ENCODE data around the gene DLGAP4. TPM values are rescaled to one million over a fixed set of nuclear protein-coding genes. Genes with fewer than 3 reads are reported as not detected.

The DLGAP4 gene
- total RNA-seq, 1 donor from 2014 or later, result 61.2 TPM

- TF ChIP-seq CTCF (IDR thresholded peaks at IDR 0.05), result no peak
- Histone ChIP-seq H3K4me3 (no peak overlapping the region), H3K9me3 (no peaks in the 10 kb centered on the region), H3K36me3 (no peaks in the 10 kb centered on the region), H3K27ac (no peak overlapping the region), H3K4me1 (no peaks in the 10 kb centered on the region), H3K27me3 (peaks cover 9% of the 10 kb centered on the region)
- DNase-seq, result peak; percentile 53
- intact Hi-C loops (cut with DNase I), result no loop called here
- ATAC-seq, result no peak
Measured at GRCh38 chr20:36277546-36277945, 28.6 kb upstream of the DLGAP4 start.

GRCh38 chr20:36279362-36279761, 26.8 kb upstream of the DLGAP4 start:
- peaks cover 9% of the 10 kb centered on the region for H3K27me3 ChIP-seq
- H3K4me3 ChIP-seq, result no peak overlapping the region
- ATAC-seq (no peak), DNase-seq (no peak)
- no peak overlapping the region for H3K27ac ChIP-seq
- no peaks in the 10 kb centered on the region for H3K36me3 ChIP-seq
- H3K9me3 ChIP-seq, result no peaks in the 10 kb centered on the region
- TF ChIP-seq CTCF (IDR thresholded peaks at IDR 0.05), result no peak
- no peaks in the 10 kb centered on the region for H3K4me1 ChIP-seq
- intact Hi-C loops (cut with DNase I), result no loop called here

- no peak for ATAC-seq
- H3K27me3 ChIP-seq, result peaks cover 9% of the 10 kb centered on the region
Measured at GRCh38 chr20:36279776-36280175, 26.4 kb upstream of the DLGAP4 start.

GRCh38 chr20:36281785-36282380, 24.3 kb upstream of the DLGAP4 start:
- Histone ChIP-seq H3K27me3 (peaks cover 9% of the 10 kb centered on the region), H3K36me3 (no peaks in the 10 kb centered on the region), H3K27ac (no peak overlapping the region), H3K9me3 (no peaks in the 10 kb centered on the region), H3K4me3 (no peak overlapping the region), H3K4me1 (no peaks in the 10 kb centered on the region)
- no peak for TF ChIP-seq CTCF (IDR thresholded peaks at IDR 0.05)
- DNase-seq, result peak; percentile 42
- intact Hi-C loops (cut with DNase I), result no loop called here
- ATAC-seq, result no peak

More at GRCh38 chr20:36279776-36280175, 26.4 kb upstream of the DLGAP4 start:
- TF ChIP-seq CTCF (IDR thresholded peaks at IDR 0.05), result no peak
- H3K4me3 ChIP-seq, result no peak overlapping the region
- H3K36me3 ChIP-seq, result no peaks in the 10 kb centered on the region
- no peaks in the 10 kb centered on the region for H3K4me1 ChIP-seq
- H3K9me3 ChIP-seq, result no peaks in the 10 kb centered on the region
- peak; percentile 20 for DNase-seq
- intact Hi-C loops (cut with DNase I), result no loop called here
- no peak overlapping the region for H3K27ac ChIP-seq

- Histone ChIP-seq H3K4me3 (no peak overlapping the region), H3K36me3 (no peaks in the 10 kb centered on the region), H3K27ac (no peak overlapping the region), H3K27me3 (no peaks in the 10 kb centered on the region), H3K9me3 (no peaks in the 10 kb centered on the region), H3K4me1 (no peaks in the 10 kb centered on the region)
- ATAC-seq, result no peak
- TF ChIP-seq CTCF (IDR thresholded peaks at IDR 0.05), result no peak
- peak; percentile 21 for DNase-seq
- intact Hi-C loops (cut with DNase I), result no loop called here
Measured at GRCh38 chr20:36284751-36285150, 21.4 kb upstream of the DLGAP4 start.

Data from upper lobe of right lung (tissue), 1 donor.